Jurkat, Clone E6-1 (cell line): ENCODE results near the gene TBX5.

ENCODE experiments used
- DNase-seq: peaks from one replicate; pipeline ENCODE4 v3.0.0-alpha.2; 2011; ENCODE audit warnings: low read depth, low spot score
- H3K4me3 ChIP-seq: 2 replicates; pipeline ENCODE4 v1.5.1; 2011; ENCODE audit warnings: mild to moderate bottlenecking, low read length, control low read depth, moderate library complexity

TBX5 gene

GRCh38 chr12:114343585-114344302, 62.2 kb downstream of the TBX5 start:
- no peak for DNase-seq
- H3K4me3 ChIP-seq, result no peak overlapping the region

GRCh38 chr12:114342656-114343055, 63.3 kb downstream of the TBX5 start:
- no peak overlapping the region for H3K4me3 ChIP-seq
- no peak for DNase-seq

GRCh38 chr12:114341635-114342034, 64.3 kb downstream of the TBX5 start:
- DNase-seq, result no peak
- H3K4me3 ChIP-seq, result no peak overlapping the region

GRCh38 chr12:114340231-114340630, 65.7 kb downstream of the TBX5 start:
- no peak for DNase-seq
- H3K4me3 ChIP-seq, result no peak overlapping the region

- DNase-seq, result no peak
- no peak overlapping the region for H3K4me3 ChIP-seq
Measured at GRCh38 chr12:114339626-114340025, 66.3 kb downstream of the TBX5 start.

GRCh38 chr12:114335607-114336006, 70.3 kb downstream of the TBX5 start:
- H3K4me3 ChIP-seq, result no peak overlapping the region
- no peak for DNase-seq

GRCh38 chr12:114334395-114334794, 71.5 kb downstream of the TBX5 start:
- DNase-seq, result no peak
- no peak overlapping the region for H3K4me3 ChIP-seq

- H3K4me3 ChIP-seq, result no peak overlapping the region
- no peak for DNase-seq
Measured at GRCh38 chr12:114328292-114328691, 77.7 kb downstream of the TBX5 start.

- H3K4me3 ChIP-seq, result no peak overlapping the region
- DNase-seq, result no peak
Measured at GRCh38 chr12:114327765-114328164, 78.2 kb downstream of the TBX5 start.

GRCh38 chr12:114321524-114321923, 84.4 kb downstream of the TBX5 start:
- no peak overlapping the region for H3K4me3 ChIP-seq
- no peak for DNase-seq

- no peak for DNase-seq
- H3K4me3 ChIP-seq, result no peak overlapping the region
Measured at GRCh38 chr12:114320968-114321367, 85.0 kb downstream of the TBX5 start.

GRCh38 chr12:114320101-114320500, 85.8 kb downstream of the TBX5 start:
- H3K4me3 ChIP-seq, result no peak overlapping the region
- no peak for DNase-seq

GRCh38 chr12:114319422-114319821, 86.5 kb downstream of the TBX5 start:
- no peak overlapping the region for H3K4me3 ChIP-seq
- no peak for DNase-seq

- no peak for DNase-seq
- no peak overlapping the region for H3K4me3 ChIP-seq
Measured at GRCh38 chr12:114318984-114319383, 87.0 kb downstream of the TBX5 start.

- H3K4me3 ChIP-seq, result no peak overlapping the region
- no peak for DNase-seq
Measured at GRCh38 chr12:114316076-114316475, 89.9 kb downstream of the TBX5 start.

- H3K4me3 ChIP-seq, result no peak overlapping the region
- DNase-seq, result no peak
Measured at GRCh38 chr12:114314974-114315720, 90.8 kb downstream of the TBX5 start.

GRCh38 chr12:114314403-114314802, 91.5 kb downstream of the TBX5 start:
- H3K4me3 ChIP-seq, result no peak overlapping the region
- DNase-seq, result no peak

- DNase-seq, result no peak
- H3K4me3 ChIP-seq, result no peak overlapping the region
Measured at GRCh38 chr12:114313910-114314309, 92.0 kb downstream of the TBX5 start.

- H3K4me3 ChIP-seq, result no peak overlapping the region
- no peak for DNase-seq
Measured at GRCh38 chr12:114311974-114312373, 94.0 kb downstream of the TBX5 start.

- no peak for DNase-seq
- no peak overlapping the region for H3K4me3 ChIP-seq
Measured at GRCh38 chr12:114306646-114307045, 99.3 kb downstream of the TBX5 start.

- no peak for DNase-seq
- no peak overlapping the region for H3K4me3 ChIP-seq
Measured at GRCh38 chr12:114305446-114305845, 100.5 kb downstream of the TBX5 start.
